Measurements from ENCODE around the gene ERC2. TPM values are rescaled to one million over a fixed set of nuclear protein-coding genes. Genes with fewer than 3 reads are reported as not detected.

ERC2 gene
- polyA plus RNA-seq, 3 donors, result 0.04 to 0.54 TPM; not detected in 1

- WGBS, 3 donors, result 2 to 4% (median 3%) methylated on average over 49 of the region's 49 CpGs
- no peak overlapping the region for H3K27ac ChIP-seq (ENCODE audit: low read depth, low read length)
Observed at GRCh38 chr3:55486101-55486856, 982.0 kb downstream of the ERC2 start.

GRCh38 chr3:55484801-55485791 is 983.2 kb downstream of the ERC2 start:
- H3K27ac ChIP-seq (ENCODE audit: low read depth, low read length), result no peak overlapping the region
- 5 to 6% (median 6%) methylated on average over 47 to 57 of the region's 57 CpGs for WGBS, 3 donors

GRCh38 chr3:55484191-55484689 is 984.0 kb downstream of the ERC2 start:
- H3K27ac ChIP-seq (ENCODE audit: low read depth, low read length), result no peak overlapping the region
- 30 to 57% (median 40%) methylated on average over 18 to 20 of the region's 20 CpGs for WGBS, 3 donors

- whole genome bisulfite sequencing, 3 donors, result 20 to 39% (median 39%) methylated on average over 40 of the region's 40 CpGs
- H3K27ac ChIP-seq (ENCODE audit: low read depth, low read length), result no peak overlapping the region
Observed at GRCh38 chr3:55483196-55484095, 984.8 kb downstream of the ERC2 start.

GRCh38 chr3:55482496-55483195 is 985.6 kb downstream of the ERC2 start:
- H3K27ac ChIP-seq (ENCODE audit: low read depth, low read length), result no peak overlapping the region
- WGBS, 3 donors, result 7 to 15% (median 8%) methylated on average over 38 of the region's 38 CpGs

GRCh38 chr3:55481744-55482495 is 986.3 kb downstream of the ERC2 start:
- no peak overlapping the region for H3K27ac ChIP-seq (ENCODE audit: low read depth, low read length)
- WGBS, 3 donors, result 5 to 13% (median 11%) methylated on average over 34 to 37 of the region's 37 CpGs

GRCh38 chr3:55480911-55481743 is 987.1 kb downstream of the ERC2 start:
- no peak overlapping the region for H3K27ac ChIP-seq (ENCODE audit: low read depth, low read length)

GRCh38 chr3:55477306-55478303 is 990.7 kb downstream of the ERC2 start:
- 60 to 66% (median 64%) methylated on average over 9 of the region's 9 CpGs for WGBS, 3 donors
- no peak overlapping the region for H3K27ac ChIP-seq (ENCODE audit: low read depth, low read length)

More at GRCh38 chr3:55480911-55481743, 987.1 kb downstream of the ERC2 start:
- WGBS, 3 donors, result 4 to 13% (median 9%) methylated on average over 41 to 42 of the region's 42 CpGs

GRCh38 chr3:55476515-55476914 is 991.8 kb downstream of the ERC2 start:
- 65 to 80% (median 67%) methylated on average over 3 of the region's 3 CpGs for WGBS, 3 donors
- no peak overlapping the region for H3K27ac ChIP-seq (ENCODE audit: low read depth, low read length)

- WGBS, 3 donors, result 45 to 86% (median 81%) methylated on average over 36 to 44 of the region's 44 CpGs
- no peak overlapping the region for H3K27ac ChIP-seq (ENCODE audit: low read depth, low read length)
Observed at GRCh38 chr3:55474213-55474632, 994.0 kb downstream of the ERC2 start.

- WGBS, 3 donors, result 69 to 89% (median 87%) methylated on average over 6 of the region's 6 CpGs
- H3K27ac ChIP-seq (ENCODE audit: low read depth, low read length), result no peak overlapping the region
Observed at GRCh38 chr3:55473788-55474187, 994.5 kb downstream of the ERC2 start.

GRCh38 chr3:55471522-55472280 is 996.6 kb downstream of the ERC2 start:
- WGBS, 3 donors, result 73 to 80% (median 76%) methylated on average over 8 of the region's 8 CpGs
- no peak overlapping the region for H3K27ac ChIP-seq (ENCODE audit: low read depth, low read length)

GRCh38 chr3:55471084-55471483 is 997.2 kb downstream of the ERC2 start:
- H3K27ac ChIP-seq (ENCODE audit: low read depth, low read length), result no peak overlapping the region

GRCh38 chr3:55469957-55470526 is 998.2 kb downstream of the ERC2 start:
- WGBS, 3 donors, result 96% methylated on average over 32 of the region's 32 CpGs
- H3K27ac ChIP-seq (ENCODE audit: low read depth, low read length), result no peak overlapping the region

More at GRCh38 chr3:55471084-55471483, 997.2 kb downstream of the ERC2 start:
- WGBS, 3 donors, result 89 to 96% (median 95%) methylated on average over 4 of the region's 4 CpGs

Data from adipose tissue (tissue), 3 donors.